Measurements from ENCODE around the gene HSPA1B. TPM values are rescaled to one million over a fixed set of nuclear protein-coding genes. Genes with fewer than 3 reads are reported as not detected.
"Not testable (repeated sequence)": the region's sequence is repeated elsewhere in the genome, so short reads cannot be mapped to it uniquely, and the experiment has no call there.

Gene HSPA1B
- total and polyA plus RNA-seq, 2 donors (not counting 1 experiment from before 2014, with no cell fraction given), result 35.5 to 115 TPM

- H3K4me3 ChIP-seq (replicated peaks in 1 of 4; ENCODE audit: control extremely low read depth in 1 of 4, insufficient read depth in 1 of 4, low read depth in 3 of 4, low read length in 4 of 4), result peak overlapping the region in 1 of 4 experiments; percentile 1
- no peak overlapping the region for H2AFZ ChIP-seq (ENCODE audit: low read length)
- H3K36me3 ChIP-seq (ENCODE audit: control insufficient read depth, insufficient read depth, low read length), result peaks cover 18% of the 10 kb centered on the region
- H3K4me2 ChIP-seq (ENCODE audit: extremely low read depth, insufficient read depth, low read length), result peak overlapping the region; percentile 5
- no peaks in the 10 kb centered on the region for H3K27me3 ChIP-seq (ENCODE audit: control insufficient read depth, insufficient read depth, low read length)
- peaks cover 6% of the 10 kb centered on the region for H4K20me1 ChIP-seq (ENCODE audit: control insufficient read depth, extremely low read depth, insufficient read depth, low read length)
- DNase-seq (ENCODE audit: low read depth in 2 of 2), result no peak
- H3K9ac ChIP-seq (ENCODE audit: insufficient read depth, low read length), result no peak overlapping the region
- H3K4me1 ChIP-seq (ENCODE audit: control insufficient read depth, extremely low read depth, insufficient read depth, low read length), result peaks cover 15% of the 10 kb centered on the region
- H3K27ac ChIP-seq (ENCODE audit: insufficient read depth, low read length), result no peak overlapping the region
- no peak for TF ChIP-seq EZH2 (IDR thresholded peaks at IDR 0.05; ENCODE audit: low read length, missing control alignments)
- TF ChIP-seq, protein P1, sequence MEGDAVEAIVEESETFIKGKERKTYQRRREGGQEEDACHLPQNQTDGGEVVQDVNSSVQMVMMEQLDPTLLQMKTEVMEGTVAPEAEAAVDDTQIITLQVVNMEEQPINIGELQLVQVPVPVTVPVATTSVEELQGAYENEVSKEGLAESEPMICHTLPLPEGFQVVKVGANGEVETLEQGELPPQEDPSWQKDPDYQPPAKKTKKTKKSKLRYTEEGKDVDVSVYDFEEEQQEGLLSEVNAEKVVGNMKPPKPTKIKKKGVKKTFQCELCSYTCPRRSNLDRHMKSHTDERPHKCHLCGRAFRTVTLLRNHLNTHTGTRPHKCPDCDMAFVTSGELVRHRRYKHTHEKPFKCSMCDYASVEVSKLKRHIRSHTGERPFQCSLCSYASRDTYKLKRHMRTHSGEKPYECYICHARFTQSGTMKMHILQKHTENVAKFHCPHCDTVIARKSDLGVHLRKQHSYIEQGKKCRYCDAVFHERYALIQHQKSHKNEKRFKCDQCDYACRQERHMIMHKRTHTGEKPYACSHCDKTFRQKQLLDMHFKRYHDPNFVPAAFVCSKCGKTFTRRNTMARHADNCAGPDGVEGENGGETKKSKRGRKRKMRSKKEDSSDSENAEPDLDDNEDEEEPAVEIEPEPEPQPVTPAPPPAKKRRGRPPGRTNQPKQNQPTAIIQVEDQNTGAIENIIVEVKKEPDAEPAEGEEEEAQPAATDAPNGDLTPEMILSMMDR (conservative IDR thresholded peaks at IDR 0.05 in 1 of 2, IDR thresholded peaks at IDR 0.05 in 1 of 2; ENCODE audit: low read depth in 1 of 2, low read length in 2 of 2), result no peak
- peaks cover 42% of the 10 kb centered on the region for H3K79me2 ChIP-seq (ENCODE audit: control insufficient read depth, insufficient read depth, low read length)
- H3K9me3 ChIP-seq (ENCODE audit: control insufficient read depth, insufficient read depth, low read depth, low read length), result no peaks in the 10 kb centered on the region
These were observed 11.4 kb downstream of the HSPA1B start for GRCh38 chr6:31838968-31839367.

- H3K36me3 ChIP-seq (ENCODE audit: control insufficient read depth, insufficient read depth, low read length), result peaks cover 18% of the 10 kb centered on the region
- not testable (repeated sequence) for H3K9ac ChIP-seq (ENCODE audit: insufficient read depth, low read length); H4K20me1 ChIP-seq (ENCODE audit: control insufficient read depth, extremely low read depth, insufficient read depth, low read length); H2AFZ ChIP-seq (ENCODE audit: low read length); H3K4me3 ChIP-seq (replicated peaks in 1 of 4; ENCODE audit: control extremely low read depth in 1 of 4, insufficient read depth in 1 of 4, low read depth in 3 of 4, low read length in 4 of 4); DNase-seq (ENCODE audit: low read depth in 2 of 2); H3K27me3 ChIP-seq (ENCODE audit: control insufficient read depth, insufficient read depth, low read length); H3K9me3 ChIP-seq (ENCODE audit: control insufficient read depth, insufficient read depth, low read depth, low read length); H3K27ac ChIP-seq (ENCODE audit: insufficient read depth, low read length)
- H3K4me2 ChIP-seq (ENCODE audit: extremely low read depth, insufficient read depth, low read length), result peak overlapping the region; percentile 5
- peaks cover 15% of the 10 kb centered on the region for H3K4me1 ChIP-seq (ENCODE audit: control insufficient read depth, extremely low read depth, insufficient read depth, low read length)
- H3K79me2 ChIP-seq (ENCODE audit: control insufficient read depth, insufficient read depth, low read length), result peaks cover 41% of the 10 kb centered on the region
These were observed 12.2 kb downstream of the HSPA1B start for GRCh38 chr6:31839779-31840126.

DNA sequence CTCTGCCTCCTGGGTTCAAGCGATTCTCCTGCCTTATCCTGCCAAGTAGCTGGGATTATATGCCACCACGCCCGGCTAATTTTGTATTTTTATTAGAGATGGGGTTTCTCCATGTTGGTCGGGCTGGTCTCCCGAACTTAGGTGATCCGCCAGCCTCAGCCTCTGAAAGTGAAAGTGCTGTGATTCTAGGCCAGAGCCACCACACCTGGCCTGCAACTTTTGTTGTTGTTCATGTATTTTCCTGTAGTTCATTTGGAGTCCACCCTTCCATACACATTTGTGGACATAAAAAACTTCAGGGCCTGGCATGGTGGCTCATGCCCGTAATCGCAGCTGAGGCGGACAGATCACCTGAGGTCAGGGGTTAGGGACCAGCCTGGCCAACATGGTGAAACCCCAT is 14.5 kb downstream of the HSPA1B start:
- Histone ChIP-seq H3K4me1 (ENCODE audit: control insufficient read depth, extremely low read depth, insufficient read depth, low read length) (peaks cover 11% of the 10 kb centered on the region), H3K4me2 (ENCODE audit: extremely low read depth, insufficient read depth, low read length) (no peak overlapping the region), H3K79me2 (ENCODE audit: control insufficient read depth, insufficient read depth, low read length) (peaks cover 19% of the 10 kb centered on the region), H3K9me3 (ENCODE audit: control insufficient read depth, insufficient read depth, low read depth, low read length) (no peaks in the 10 kb centered on the region), H3K27me3 (ENCODE audit: control insufficient read depth, insufficient read depth, low read length) (no peaks in the 10 kb centered on the region), H3K4me3 (replicated peaks in 1 of 4; ENCODE audit: control extremely low read depth in 1 of 4, insufficient read depth in 1 of 4, low read depth in 3 of 4, low read length in 4 of 4) (no peak overlapping the region), H3K9ac (ENCODE audit: insufficient read depth, low read length) (no peak overlapping the region), H3K36me3 (ENCODE audit: control insufficient read depth, insufficient read depth, low read length) (peaks cover 15% of the 10 kb centered on the region), H4K20me1 (ENCODE audit: control insufficient read depth, extremely low read depth, insufficient read depth, low read length) (peaks cover 6% of the 10 kb centered on the region), H3K27ac (ENCODE audit: insufficient read depth, low read length) (no peak overlapping the region), H2AFZ (ENCODE audit: low read length) (no peak overlapping the region)
- no peak for DNase-seq (ENCODE audit: low read depth in 2 of 2)
- TF ChIP-seq EZH2 (IDR thresholded peaks at IDR 0.05; ENCODE audit: low read length, missing control alignments), result no peak
- TF ChIP-seq, protein P1 (conservative IDR thresholded peaks at IDR 0.05 in 1 of 2, IDR thresholded peaks at IDR 0.05 in 1 of 2; ENCODE audit: low read depth in 1 of 2, low read length in 2 of 2), result no peak

Measured in fibroblast of lung (primary cell).